BJ (cell line): ENCODE data around the gene SYNE1. TPM values are rescaled to one million over a fixed set of nuclear protein-coding genes. Genes with fewer than 3 reads are reported as not detected.

Experiments
- CTCF ChIA-PET: fragments of 350-600 bp; formaldehyde crosslinking; extraction: SDS; loops from one replicate; lab custom pipeline; 2021; ENCODE audit warnings: antibody characterized with exemption, inconsistent platforms; lab: Yijun Ruan, JAX
- POLR2A ChIA-PET: fragments of 300-600 bp; sonication (Branson Sonifier 250); formaldehyde crosslinking; extraction: SDS; loops from one replicate; lab custom pipeline; 2021; ENCODE audit warnings: antibody characterized with exemption; lab: Charles Lee
- DNase-seq: peaks from one replicate; pipeline ENCODE4 v3.0.0-alpha.2; 2011; ENCODE audit warnings: low read depth
- H3K27me3 ChIP-seq: 2 replicates; pipeline ENCODE4 v1.6.0; 2011; ENCODE audit warnings: low read length; ENCODE audit not compliant: control insufficient read depth, insufficient read depth
- H3K36me3 ChIP-seq: 2 replicates; pipeline ENCODE4 v1.5.1; 2011; ENCODE audit warnings: low read length; ENCODE audit not compliant: control insufficient read depth, insufficient read depth
- H3K4me3 ChIP-seq: 2 replicates; pipeline ENCODE4 v1.5.1; 2011; ENCODE audit warnings: low read depth, mild to moderate bottlenecking, control low read depth, low read length
- CTCF ChIP-seq: IDR thresholded peaks from 2 replicates; pipeline ENCODE4 v1.5.1; 2011; ENCODE audit warnings: low read depth, mild to moderate bottlenecking, control low read depth, inconsistent platforms, low read length, moderate library complexity; ENCODE audit not compliant: insufficient read depth
- polyA plus RNA-seq: library from polyadenylated mRNA; depleted of rRNA; stranded (reverse); fragments of >200 nt; gene quantifications from 2 replicates; pipeline ENCODE4 v1.2.3, GENCODE V29; 2011

The SYNE1 gene
- polyA plus RNA-seq, 1 experiment: 44.2 TPM

- Histone ChIP-seq H3K27me3 (no peaks in the 10 kb centered on the region), H3K36me3 (no peaks in the 10 kb centered on the region), H3K4me3 (no peak overlapping the region)
- CTCF ChIA-PET: no interaction called here
- no peak for DNase-seq
- TF ChIP-seq CTCF: no peak
- POLR2A ChIA-PET: no interaction called here
Measured at GRCh38 chr6:152509916-152510315, 127.2 kb downstream of the SYNE1 start.

- H3K27me3 ChIP-seq: no peaks in the 10 kb centered on the region
- no peak for DNase-seq
- ChIA-PET POLR2A (no interaction called here), CTCF (interaction anchor here (1.0 kb wide), 1 partner anchor 16 kb away, joined by 3 read pairs; no protein-coding TSS in a partner anchor)
- no peak overlapping the region for H3K4me3 ChIP-seq
- H3K36me3 ChIP-seq: no peaks in the 10 kb centered on the region
- TF ChIP-seq CTCF: no peak
Measured at GRCh38 chr6:152508477-152508876, 128.7 kb downstream of the SYNE1 start.

GRCh38 chr6:152503546-152503945 lies 133.6 kb downstream of the SYNE1 start:
- ChIA-PET CTCF (no interaction called here), POLR2A (no interaction called here)
- no peak for DNase-seq
- Histone ChIP-seq H3K36me3 (no peaks in the 10 kb centered on the region), H3K27me3 (no peaks in the 10 kb centered on the region), H3K4me3 (no peak overlapping the region)
- no peak for TF ChIP-seq CTCF

GRCh38 chr6:152502421-152503188 lies 134.6 kb downstream of the SYNE1 start:
- ChIA-PET POLR2A (no interaction called here), CTCF (no interaction called here)
- no peak for TF ChIP-seq CTCF
- DNase-seq: no peak
- Histone ChIP-seq H3K27me3 (no peaks in the 10 kb centered on the region), H3K4me3 (no peak overlapping the region), H3K36me3 (no peaks in the 10 kb centered on the region)

- Histone ChIP-seq H3K36me3 (no peaks in the 10 kb centered on the region), H3K4me3 (no peak overlapping the region), H3K27me3 (no peaks in the 10 kb centered on the region)
- no peak for DNase-seq
- no peak for TF ChIP-seq CTCF
- ChIA-PET CTCF (no interaction called here), POLR2A (no interaction called here)
Measured at GRCh38 chr6:152499931-152500330, 137.2 kb downstream of the SYNE1 start.
